Measurements from ENCODE around the gene RUSC2.

- no peak for TF ChIP-seq POLR2AphosphoS5 (IDR thresholded peaks at IDR 0.05; ENCODE audit: borderline replicate concordance, low read depth, low read length)
- no peak for TF ChIP-seq EZH2 (IDR thresholded peaks at IDR 0.05)
Observed at GRCh38 chr9:35487081-35487480, 2.8 kb upstream of the RUSC2 start.
